ENCODE measurements around the gene HBEGF.

- no peak for TF ChIP-seq POLR2A (IDR thresholded peaks at IDR 0.05)
- no peak for TF ChIP-seq CTCF (IDR thresholded peaks at IDR 0.05)
Observed at GRCh38 chr5:140364472-140364765, 18.0 kb upstream of the HBEGF start.
